PC-9 (cell line): ENCODE results near the gene OR10A2. TPM values are rescaled to one million over a fixed set of nuclear protein-coding genes. Genes with fewer than 3 reads are reported as not detected.

Source experiments
- BruUV-seq: library from RNA; stranded (reverse); fragments of 400-500 nt; replicated peaks from 2 replicates; lab custom pipeline; 2021; lab: Mats Ljungman, UMichigan
- CTCF ChIA-PET: fragments of 300-600 bp; sonication (Branson Sonifier 250); formaldehyde crosslinking; loops from one replicate; lab custom pipeline; 2022; ENCODE audit warnings: antibody characterized with exemption; lab: Charles Lee
- POLR2A ChIA-PET: fragments of 300-600 bp; sonication (Branson Sonifier 250); formaldehyde crosslinking; loops from one replicate; lab custom pipeline; 2022; ENCODE audit warnings: antibody characterized with exemption; ENCODE audit not compliant: unreplicated experiment; lab: Charles Lee
- DNase-seq, 2 experiments: peaks; one replicate each; pipeline versions ENCODE4 v3.0.0 to v3.0.0-alpha.2; 2015 to 2022; ENCODE audit warnings: mixed read lengths in 1 of 2
- H2AFZ ChIP-seq: fragments of 200-600 bp; sonication (generic); 2 replicates; pipeline ENCODE4 v1.8.1; 2017; ENCODE audit warnings: antibody characterized with exemption
- H3F3A ChIP-seq: fragments of 200-600 bp; sonication (generic); 2 replicates; pipeline ENCODE4 v1.8.1; 2017; ENCODE audit warnings: antibody characterized with exemption, mild to moderate bottlenecking, low read depth; ENCODE audit not compliant: insufficient read depth
- H3K27ac ChIP-seq: fragments of 200-600 bp; sonication (generic); 2 replicates; pipeline ENCODE4 v1.6.1; 2016; ENCODE audit warnings: mixed run types
- H3K27me3 ChIP-seq: fragments of 200-600 bp; sonication (generic); 2 replicates; pipeline ENCODE4 v1.6.1; 2016; ENCODE audit warnings: low read depth, mixed run types; ENCODE audit not compliant: insufficient read depth
- H3K36me3 ChIP-seq: fragments of 200-600 bp; sonication (generic); 2 replicates; pipeline ENCODE4 v1.6.1; 2016; ENCODE audit warnings: low read depth, mixed run types
- H3K4me1 ChIP-seq: fragments of 200-600 bp; sonication (generic); replicated peaks from 2 replicates; pipeline ENCODE4 v1.6.1; 2016; ENCODE audit warnings: mixed run types; ENCODE audit not compliant: insufficient read depth
- H3K4me2 ChIP-seq: fragments of 200-600 bp; sonication (generic); 2 replicates; pipeline ENCODE4 v1.6.1; 2017; ENCODE audit warnings: mixed run types
- H3K4me3 ChIP-seq: fragments of 200-600 bp; sonication (generic); 2 replicates; pipeline ENCODE4 v1.6.1; 2016; ENCODE audit warnings: mixed run types
- H3K79me2 ChIP-seq: fragments of 200-600 bp; sonication (generic); 2 replicates; pipeline ENCODE4 v1.6.1; 2017; ENCODE audit warnings: low read depth, mixed run types
- H3K9me2 ChIP-seq: fragments of 200-600 bp; sonication (generic); 2 replicates; pipeline ENCODE4 v1.8.1; 2017; ENCODE audit warnings: mild to moderate bottlenecking; ENCODE audit not compliant: insufficient read depth
- H3K9me3 ChIP-seq: fragments of 200-600 bp; sonication (generic); 2 replicates; pipeline ENCODE4 v1.8.1; 2016; ENCODE audit warnings: low read depth; ENCODE audit not compliant: insufficient read depth
- H4K20me1 ChIP-seq: fragments of 200-600 bp; sonication (generic); 2 replicates; pipeline ENCODE4 v1.8.1; 2017; ENCODE audit not compliant: insufficient read depth
- CTCF ChIP-seq: fragments of 200-600 bp; sonication (generic); conservative IDR thresholded peaks from 2 replicates; pipeline ENCODE4 v1.6.1; 2017; ENCODE audit warnings: mixed run types, antibody characterized with exemption, mild to moderate bottlenecking, moderate library complexity
- EZH2 ChIP-seq: fragments of 200-600 bp; sonication (generic); IDR thresholded peaks from 2 replicates; pipeline ENCODE4 v1.8.0; 2017; ENCODE audit warnings: antibody characterized with exemption, low read depth
- intact Hi-C: fragments of 100-400 bp; cut with micrococcal nuclease; formaldehyde crosslinking; loops from one replicate; pipeline ENCODE4 v1.10.0; 2022; ENCODE audit not compliant: unreplicated experiment
- total RNA-seq: library from RNA; stranded (reverse); gene quantifications from 2 replicates; pipeline ENCODE4 v1.2.3, GENCODE V29; 2021

Gene OR10A2
- total RNA-seq, 1 experiment from 2014 or later = not detected

GRCh38 chr11:6841694-6842093 is 21.2 kb upstream of the OR10A2 start:
- Histone ChIP-seq H3K4me3 (no peak overlapping the region), H3K36me3 (no peaks in the 10 kb centered on the region), H3K4me1 (no peaks in the 10 kb centered on the region), H2AFZ (no peak overlapping the region), H3K4me2 (no peak overlapping the region), H4K20me1 (no peaks in the 10 kb centered on the region), H3K27me3 (no peaks in the 10 kb centered on the region), H3K9me3 (no peaks in the 10 kb centered on the region), H3K9me2 (no peaks in the 10 kb centered on the region), H3K27ac (no peak overlapping the region), H3F3A (no peaks in the 10 kb centered on the region), H3K79me2 (no peaks in the 10 kb centered on the region)
- TF ChIP-seq CTCF (no peak), EZH2 (no peak)
- intact Hi-C loops = no loop called here
- CTCF ChIA-PET = no interaction called here
- DNase-seq = no peak
- POLR2A ChIA-PET = no interaction called here
- no TSS peak for BruUV-seq

DNA sequence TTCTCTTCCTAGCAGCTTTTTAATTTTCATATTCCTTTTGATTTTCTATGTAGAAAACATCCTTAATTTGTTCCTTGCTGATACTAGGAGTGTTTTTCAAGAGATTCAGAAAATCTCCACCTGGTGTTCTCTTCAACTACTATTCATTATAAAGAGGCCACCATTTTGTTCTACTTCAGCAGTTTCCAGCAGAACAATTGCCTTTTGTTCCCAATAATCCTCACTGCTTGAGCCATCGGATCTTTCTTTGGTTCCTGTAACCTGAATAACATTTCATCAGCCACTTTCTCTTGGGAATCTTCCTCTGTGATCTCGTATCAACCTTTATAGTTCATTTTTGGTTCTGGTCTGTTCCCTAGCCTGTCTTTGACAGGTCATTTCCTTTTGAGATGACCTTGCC is 19.2 kb upstream of the OR10A2 start:
- BruUV-seq = no TSS peak
- no peaks in the 10 kb centered on the region for H3K36me3 ChIP-seq
- no peak for DNase-seq
- no peaks in the 10 kb centered on the region for H3K4me1 ChIP-seq
- no peak for TF ChIP-seq EZH2
- TF ChIP-seq CTCF = no peak
- H3F3A ChIP-seq = no peaks in the 10 kb centered on the region
- no peaks in the 10 kb centered on the region for H3K9me2 ChIP-seq
- H3K4me2 ChIP-seq = no peak overlapping the region
- H3K79me2 ChIP-seq = no peaks in the 10 kb centered on the region
- no peaks in the 10 kb centered on the region for H4K20me1 ChIP-seq
- H3K27ac ChIP-seq = no peak overlapping the region
- H2AFZ ChIP-seq = no peak overlapping the region
- no peaks in the 10 kb centered on the region for H3K9me3 ChIP-seq
- ChIA-PET CTCF (no interaction called here), POLR2A (no interaction called here)
- no peaks in the 10 kb centered on the region for H3K27me3 ChIP-seq
- intact Hi-C loops = no loop called here
- no peak overlapping the region for H3K4me3 ChIP-seq

- H3K9me2 ChIP-seq = no peaks in the 10 kb centered on the region
- no peaks in the 10 kb centered on the region for H3K9me3 ChIP-seq
- no peaks in the 10 kb centered on the region for H3K27me3 ChIP-seq
- POLR2A ChIA-PET = no interaction called here
- H3K79me2 ChIP-seq = no peaks in the 10 kb centered on the region
- H3K27ac ChIP-seq = no peak overlapping the region
- H4K20me1 ChIP-seq = no peaks in the 10 kb centered on the region
- CTCF ChIA-PET = no interaction called here
- no peak overlapping the region for H3K4me3 ChIP-seq
- no peaks in the 10 kb centered on the region for H3K4me1 ChIP-seq
- H3K36me3 ChIP-seq = no peaks in the 10 kb centered on the region
- BruUV-seq = no TSS peak
- intact Hi-C loops = no loop called here
- H3K4me2 ChIP-seq = no peak overlapping the region
- no peak overlapping the region for H2AFZ ChIP-seq
- H3F3A ChIP-seq = no peaks in the 10 kb centered on the region
- TF ChIP-seq CTCF (no peak), EZH2 (no peak)
- no peak for DNase-seq
These were observed 18.5 kb upstream of the OR10A2 start for GRCh38 chr11:6844356-6844755.
